Brain microvascular endothelial cell (primary cell): ENCODE results near the gene NKX3-2.

Source experiments
- DNase-seq: peaks from one replicate; pipeline ENCODE4 v3.0.0-alpha.2; 2020
- H3K27ac ChIP-seq: fragments of 250-450 bp; sonication (Bioruptor Pico); 2 replicates; pipeline ENCODE4 v1.5.1; 2020; ENCODE audit warnings: mild to moderate bottlenecking, moderate library complexity
- H3K27me3 ChIP-seq: fragments of 250-450 bp; sonication (Bioruptor Pico); replicated peaks from 2 replicates; pipeline ENCODE4 v1.5.1; 2020; ENCODE audit warnings: mild to moderate bottlenecking
- H3K36me3 ChIP-seq: fragments of 250-450 bp; sonication (Bioruptor Pico); replicated peaks from 2 replicates; pipeline ENCODE4 v1.5.1; 2020; ENCODE audit warnings: mild to moderate bottlenecking
- H3K4me3 ChIP-seq: 2 replicates; pipeline ENCODE4 v1.5.1; 2011; ENCODE audit warnings: low read depth, mild to moderate bottlenecking, control low read depth, low read length, moderate library complexity
- in situ Hi-C: cut with HindIII; loops from 2 replicates; pipeline ENCODE4 v1.10.0; 2017; ENCODE audit warnings: low sequenced_read_pairs, low pct_ligation_motif_present
- TF ChIP-seq, protein P1 (sequence below): IDR thresholded peaks from 2 replicates; pipeline ENCODE4 v1.5.1; 2011; ENCODE audit warnings: low read depth, mild to moderate bottlenecking, moderate library complexity, low read length, control low read depth, inconsistent platforms; ENCODE audit errors: missing control alignments

The NKX3-2 gene

DNA sequence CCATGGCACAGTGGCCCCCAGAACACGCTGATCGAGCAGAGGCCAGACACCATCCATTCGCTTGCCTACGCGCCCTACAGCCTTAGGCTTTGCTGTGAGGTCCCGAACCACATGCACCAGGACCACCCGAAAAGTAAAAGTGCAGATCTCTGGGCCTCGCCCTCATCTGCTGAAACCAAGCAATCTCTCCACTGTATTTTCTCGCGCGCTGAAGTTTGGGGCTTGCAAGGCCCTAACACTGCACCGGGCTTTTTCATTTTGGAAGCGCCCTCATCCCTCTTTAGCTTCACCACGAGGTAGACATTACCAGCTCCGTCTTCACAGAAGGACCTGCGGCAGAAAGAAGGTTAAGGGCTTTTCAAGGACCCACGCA, 21.2 kb downstream of the NKX3-2 start:
- in situ Hi-C loops: no loop called here
- no peaks in the 10 kb centered on the region for H3K36me3 ChIP-seq
- H3K27ac ChIP-seq: no peak overlapping the region
- TF ChIP-seq, protein P1, sequence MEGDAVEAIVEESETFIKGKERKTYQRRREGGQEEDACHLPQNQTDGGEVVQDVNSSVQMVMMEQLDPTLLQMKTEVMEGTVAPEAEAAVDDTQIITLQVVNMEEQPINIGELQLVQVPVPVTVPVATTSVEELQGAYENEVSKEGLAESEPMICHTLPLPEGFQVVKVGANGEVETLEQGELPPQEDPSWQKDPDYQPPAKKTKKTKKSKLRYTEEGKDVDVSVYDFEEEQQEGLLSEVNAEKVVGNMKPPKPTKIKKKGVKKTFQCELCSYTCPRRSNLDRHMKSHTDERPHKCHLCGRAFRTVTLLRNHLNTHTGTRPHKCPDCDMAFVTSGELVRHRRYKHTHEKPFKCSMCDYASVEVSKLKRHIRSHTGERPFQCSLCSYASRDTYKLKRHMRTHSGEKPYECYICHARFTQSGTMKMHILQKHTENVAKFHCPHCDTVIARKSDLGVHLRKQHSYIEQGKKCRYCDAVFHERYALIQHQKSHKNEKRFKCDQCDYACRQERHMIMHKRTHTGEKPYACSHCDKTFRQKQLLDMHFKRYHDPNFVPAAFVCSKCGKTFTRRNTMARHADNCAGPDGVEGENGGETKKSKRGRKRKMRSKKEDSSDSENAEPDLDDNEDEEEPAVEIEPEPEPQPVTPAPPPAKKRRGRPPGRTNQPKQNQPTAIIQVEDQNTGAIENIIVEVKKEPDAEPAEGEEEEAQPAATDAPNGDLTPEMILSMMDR: no peak
- no peak overlapping the region for H3K4me3 ChIP-seq
- no peak for DNase-seq
- peaks cover 72% of the 10 kb centered on the region for H3K27me3 ChIP-seq

DNA sequence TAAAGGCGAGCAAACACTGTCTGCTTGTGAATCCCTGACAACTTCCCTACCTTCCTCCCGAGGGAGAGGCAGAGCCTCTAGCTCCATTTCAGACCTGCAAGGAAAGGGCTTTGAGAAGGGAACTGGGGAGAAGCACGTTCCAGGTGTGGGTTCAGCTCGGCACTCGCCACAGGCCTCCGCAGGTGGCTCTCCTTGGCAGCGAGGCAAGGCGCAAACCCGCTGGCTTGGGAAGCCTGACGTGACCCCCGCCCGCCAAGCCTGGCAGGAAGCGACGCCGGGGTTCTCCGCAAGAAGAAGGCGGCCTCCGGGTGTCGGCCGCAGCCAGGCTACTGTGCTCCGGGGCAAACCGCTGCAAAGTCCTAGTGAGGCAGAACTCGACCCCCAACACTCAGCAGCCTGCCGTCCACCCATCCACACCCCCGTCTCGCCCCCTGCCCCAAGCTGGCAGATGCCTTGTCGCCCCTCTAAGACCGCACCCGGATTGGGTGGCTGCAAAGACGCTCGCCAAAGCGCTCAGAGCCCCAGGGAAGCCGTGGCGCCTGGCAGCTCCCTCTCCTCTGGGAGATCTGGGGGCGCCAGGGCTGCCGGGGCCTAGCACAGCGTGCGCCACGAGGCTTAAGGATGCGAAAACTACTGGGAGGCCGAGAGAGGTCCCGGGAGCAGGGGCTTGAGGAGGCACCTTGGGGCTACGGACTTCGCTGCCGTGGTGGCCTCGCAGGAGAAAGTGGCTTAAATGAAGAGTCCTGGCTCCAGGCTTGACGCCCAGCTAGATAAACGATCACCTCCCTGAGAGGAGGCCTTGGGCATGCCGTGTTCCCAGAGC, 21.8 kb downstream of the NKX3-2 start:
- no peak overlapping the region for H3K27ac ChIP-seq
- H3K36me3 ChIP-seq: no peaks in the 10 kb centered on the region
- no peak for DNase-seq
- TF ChIP-seq, protein P1: no peak
- peak overlapping the region; percentile 17 for H3K4me3 ChIP-seq
- peaks cover 69% of the 10 kb centered on the region for H3K27me3 ChIP-seq
- in situ Hi-C loops: no loop called here

DNA sequence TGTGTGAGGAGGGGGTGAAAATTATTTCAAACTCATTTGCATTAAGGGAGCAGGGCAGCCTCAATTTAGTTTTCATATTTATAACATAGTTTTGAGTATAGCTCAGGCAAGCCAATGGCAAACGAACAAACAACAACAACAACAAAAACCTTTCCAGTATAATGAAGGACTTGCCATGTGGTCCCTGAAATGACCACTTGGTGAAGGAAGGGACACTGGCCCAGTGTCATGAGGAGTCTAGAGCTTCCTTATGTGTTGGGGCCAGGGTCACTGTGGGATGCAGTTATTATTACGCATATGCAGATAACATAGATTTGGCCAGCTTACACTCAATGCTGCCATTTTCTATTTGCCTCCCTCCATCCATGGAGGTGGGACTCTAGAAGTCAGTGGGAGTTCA, 23.3 kb downstream of the NKX3-2 start:
- Histone ChIP-seq H3K27me3 (peaks cover 66% of the 10 kb centered on the region), H3K27ac (no peak overlapping the region), H3K4me3 (no peak overlapping the region), H3K36me3 (no peaks in the 10 kb centered on the region)
- in situ Hi-C loops: no loop called here
- TF ChIP-seq, protein P1: no peak
- DNase-seq: no peak

DNA sequence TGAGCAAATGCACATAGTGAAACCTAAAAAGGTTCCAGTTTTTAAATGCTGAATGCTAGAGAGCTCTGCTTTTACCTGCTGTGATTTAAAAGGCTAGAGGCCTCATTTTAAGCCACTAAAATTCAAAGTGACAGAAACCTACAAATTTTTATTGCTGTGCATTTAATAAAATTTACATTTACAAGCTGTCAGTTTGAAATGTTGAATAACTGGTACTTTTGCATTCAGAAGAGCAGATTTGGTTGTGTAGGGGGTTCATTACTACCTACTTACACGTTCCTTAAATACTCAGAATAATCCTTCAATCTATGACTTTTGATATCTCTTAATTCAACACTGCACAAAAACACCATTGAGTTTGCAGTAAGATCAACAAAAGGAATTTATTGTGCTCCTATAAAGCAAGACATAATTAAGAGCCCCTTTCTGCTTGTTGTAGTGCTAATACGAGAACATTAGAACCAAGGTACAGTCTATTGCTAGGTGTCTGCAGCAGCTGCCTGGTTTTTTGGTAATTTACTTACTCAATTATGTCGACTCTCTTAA, 27.9 kb downstream of the NKX3-2 start:
- TF ChIP-seq, protein P1: no peak
- no peak overlapping the region for H3K4me3 ChIP-seq
- in situ Hi-C loops: no loop called here
- no peak for DNase-seq
- no peak overlapping the region for H3K27ac ChIP-seq
- peaks cover 30% of the 10 kb centered on the region for H3K27me3 ChIP-seq
- H3K36me3 ChIP-seq: no peaks in the 10 kb centered on the region

DNA sequence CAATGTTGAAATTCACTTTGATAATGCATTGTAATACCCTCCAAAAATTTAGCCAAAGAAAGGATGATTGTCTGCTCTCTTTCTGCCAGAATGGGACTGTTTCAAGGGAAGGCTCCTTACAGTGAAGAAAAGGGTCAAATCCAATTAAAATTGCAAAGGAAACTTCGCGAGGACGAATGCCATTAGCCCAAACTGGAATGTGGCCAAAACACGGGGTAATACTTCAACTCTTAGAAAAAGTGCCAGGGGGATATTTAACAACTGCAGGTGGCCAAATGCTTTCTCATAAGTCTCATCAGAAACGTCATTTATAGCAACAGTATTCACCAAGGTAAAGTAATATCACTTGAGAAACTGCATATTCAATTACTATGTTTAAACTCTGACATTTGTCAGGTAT, 29.0 kb downstream of the NKX3-2 start:
- Histone ChIP-seq H3K36me3 (no peaks in the 10 kb centered on the region), H3K27me3 (peaks cover 24% of the 10 kb centered on the region), H3K27ac (no peak overlapping the region), H3K4me3 (no peak overlapping the region)
- in situ Hi-C loops: no loop called here
- no peak for DNase-seq
- TF ChIP-seq, protein P1: no peak
